Naive thymus-derived CD4-positive, alpha-beta T cell (primary cell): ENCODE measurements around the gene TMEM131L. TPM values are rescaled to one million over a fixed set of nuclear protein-coding genes. Genes with fewer than 3 reads are reported as not detected.

Experiments used
- ATAC-seq: fragments of 150-1000 bp; cut with Tn5 transposase; 2 replicates; pipeline ENCODE4 v1.10.0; 2021; ENCODE audit warnings: mild to moderate bottlenecking, moderate library complexity
- CTCF ChIA-PET: fragments of 350-600 bp; sonication (Branson Sonifier 250); formaldehyde crosslinking; loops from one replicate; lab custom pipeline; 2021; ENCODE audit warnings: antibody characterized with exemption; lab: Charles Lee
- POLR2A ChIA-PET: fragments of 350-600 bp; sonication (Branson Sonifier 250); formaldehyde crosslinking; loops from one replicate; lab custom pipeline; 2021; ENCODE audit warnings: antibody characterized with exemption, inconsistent platforms; lab: Charles Lee
- DNase-seq, 9 donors: peaks; one replicate each; pipeline versions ENCODE4 v3.0.0 to v3.0.0-alpha.2; 2020 to 2022; ENCODE audit warnings: mixed read lengths in 1 of 9
- H3K27ac ChIP-seq: one replicate; pipeline ENCODE4 v1.7.0; 2013; ENCODE audit warnings: mild to moderate bottlenecking, low read depth, low read length, moderate library complexity
- H3K27me3 ChIP-seq, 2 donors: one replicate each; pipeline ENCODE4 v1.7.0; 2013; ENCODE audit warnings: low read length in 2 of 2, mild to moderate bottlenecking in 2 of 2, moderate library complexity in 2 of 2; ENCODE audit not compliant: control insufficient read depth in 2 of 2, insufficient read depth in 2 of 2
- H3K36me3 ChIP-seq, 3 experiments: 1 replicate in 2 of 3; 2 replicates in 1 of 3; pipeline ENCODE4 v1.7.0; 2013; ENCODE audit warnings: low read length in 3 of 3, mild to moderate bottlenecking in 3 of 3, moderate library complexity in 1 of 3; ENCODE audit not compliant: insufficient read depth in 3 of 3, control insufficient read depth in 2 of 3
- H3K4me1 ChIP-seq, 2 donors: one replicate each; pipeline ENCODE4 v1.7.0; 2013; ENCODE audit warnings: low read length in 2 of 2, mild to moderate bottlenecking in 2 of 2, moderate library complexity in 1 of 2; ENCODE audit not compliant: control insufficient read depth in 2 of 2, insufficient read depth in 2 of 2
- H3K4me3 ChIP-seq: 2 replicates; pipeline ENCODE4 v1.7.0; 2013; ENCODE audit warnings: mild to moderate bottlenecking, low read length
- H3K9me3 ChIP-seq, 3 experiments: 1 replicate in 2 of 3; 2 replicates in 1 of 3; pipeline ENCODE4 v1.7.0; 2013; ENCODE audit warnings: low read length in 3 of 3; ENCODE audit not compliant: control insufficient read depth in 2 of 3
- H3K27ac Mint-ChIP-seq, 9 donors: one replicate each; pipeline ENCODE4 v1.8.0; 2020 to 2022; ENCODE audit warnings: mixed read lengths in 9 of 9, mild to moderate bottlenecking in 8 of 9, moderate library complexity in 5 of 9, inconsistent platforms in 2 of 9
- H3K27me3 Mint-ChIP-seq, 5 donors: one replicate each; pipeline ENCODE4 v1.8.0; 2021 to 2022; ENCODE audit warnings: mixed read lengths in 5 of 5, mild to moderate bottlenecking in 1 of 5
- H3K36me3 Mint-ChIP-seq, 5 donors: one replicate each; pipeline ENCODE4 v1.8.0; 2020 to 2022; ENCODE audit warnings: mixed read lengths in 5 of 5, mild to moderate bottlenecking in 3 of 5, inconsistent platforms in 1 of 5
- H3K4me1 Mint-ChIP-seq, 7 donors: one replicate each; pipeline ENCODE4 v1.8.0; 2020 to 2022; ENCODE audit warnings: mixed read lengths in 7 of 7, mild to moderate bottlenecking in 3 of 7, inconsistent platforms in 1 of 7
- H3K4me3 Mint-ChIP-seq, 10 donors: one replicate each; pipeline ENCODE4 v1.8.0; 2020 to 2022; ENCODE audit warnings: mild to moderate bottlenecking in 10 of 10, mixed read lengths in 10 of 10, moderate library complexity in 6 of 10, inconsistent platforms in 2 of 10
- H3K9me3 Mint-ChIP-seq, 11 donors: one replicate each; pipeline ENCODE4 v1.8.0; 2020 to 2022; ENCODE audit warnings: mixed read lengths in 11 of 11, mild to moderate bottlenecking in 4 of 11, inconsistent platforms in 1 of 11, moderate library complexity in 1 of 11
- intact Hi-C, 2 donors: fragments of 100-400 bp; cut with micrococcal nuclease; formaldehyde crosslinking; loops; one replicate each; pipeline ENCODE4 v1.15.1; 2023
- polyA plus RNA-seq, 2 donors: library from polyadenylated mRNA; unstranded; fragments of 300-500 nt; fragmentation: Illumina TruSeq; gene quantifications; one replicate each; pipeline ENCODE4 v1.2.3, GENCODE V29; 2021
- total RNA-seq, 6 experiments: library from RNA in 5 of 6; stranded (reverse) in 5 of 6; gene quantifications; 1 replicate in 5 of 6; 2 replicates in 1 of 6; pipeline ENCODE4 v1.2.3 and lab custom pipeline; 2021 to 2026

TMEM131L gene
- total and polyA plus RNA-seq, 7 experiments from 2014 or later = 45.7 to 111 (median 87.9) TPM

GRCh38 chr4:153439831-153440230, 26.3 kb upstream of the TMEM131L start:
- H3K27me3 Mint-ChIP-seq = peaks cover 0 to 2% (median 0%) of the 10 kb centered on the region in 5 donors
- intact Hi-C loops = loop anchor here (1.0 kb wide), 3 partner anchors 10 to 95 kb away; no protein-coding TSS in a partner anchor
- no peak for DNase-seq
- H3K4me1 Mint-ChIP-seq = peaks cover 20 to 63% (median 53%) of the 10 kb centered on the region in 7 donors
- ChIA-PET POLR2A (no interaction called here), CTCF (interaction anchor here (1.7 kb wide), 1 partner anchor 95 kb away, joined by 5 read pairs; the partner anchor contains the start of gene MND1)
- Histone ChIP-seq H3K27ac (peak overlapping the region; percentile 81), H3K36me3 (no peaks in the 10 kb centered on the region), H3K4me1 (peaks cover 8 to 20% of the 10 kb centered on the region in 2 donors), H3K9me3 (no peaks in the 10 kb centered on the region), H3K27me3 (no peaks in the 10 kb centered on the region), H3K4me3 (no peak overlapping the region)
- no peak for ATAC-seq
- H3K27ac Mint-ChIP-seq = peak overlapping the region in 6 of 9 donors; percentile 16 to 98 (median 74)
- peak overlapping the region; percentile 42 to 98 (median 88) for H3K4me3 Mint-ChIP-seq
- no peaks in the 10 kb centered on the region for H3K9me3 Mint-ChIP-seq
- no peaks in the 10 kb centered on the region for H3K36me3 Mint-ChIP-seq

- ATAC-seq = no peak
- peaks cover 20 to 62% (median 52%) of the 10 kb centered on the region in 7 donors for H3K4me1 Mint-ChIP-seq
- Histone ChIP-seq H3K4me1 (peaks cover 8 to 20% of the 10 kb centered on the region in 2 donors), H3K4me3 (no peak overlapping the region), H3K27ac (no peak overlapping the region), H3K27me3 (no peaks in the 10 kb centered on the region), H3K9me3 (no peaks in the 10 kb centered on the region), H3K36me3 (no peaks in the 10 kb centered on the region)
- H3K27me3 Mint-ChIP-seq = peaks cover 0 to 2% (median 0%) of the 10 kb centered on the region in 5 donors
- H3K36me3 Mint-ChIP-seq = no peaks in the 10 kb centered on the region
- peak overlapping the region in 4 of 9 donors; percentile 12 to 86 (median 55) for H3K27ac Mint-ChIP-seq
- peak overlapping the region in 5 of 10 donors; percentile 12 to 76 (median 58) for H3K4me3 Mint-ChIP-seq
- no peaks in the 10 kb centered on the region for H3K9me3 Mint-ChIP-seq
- POLR2A ChIA-PET = interaction anchor here (0.6 kb wide), 1 partner anchor 159 kb away, joined by 3 read pairs; no protein-coding TSS in a partner anchor
- intact Hi-C loops = no loop called here
- CTCF ChIA-PET = no interaction called here
- no peak for DNase-seq
Observed at GRCh38 chr4:153440475-153440874, 25.7 kb upstream of the TMEM131L start.

DNA sequence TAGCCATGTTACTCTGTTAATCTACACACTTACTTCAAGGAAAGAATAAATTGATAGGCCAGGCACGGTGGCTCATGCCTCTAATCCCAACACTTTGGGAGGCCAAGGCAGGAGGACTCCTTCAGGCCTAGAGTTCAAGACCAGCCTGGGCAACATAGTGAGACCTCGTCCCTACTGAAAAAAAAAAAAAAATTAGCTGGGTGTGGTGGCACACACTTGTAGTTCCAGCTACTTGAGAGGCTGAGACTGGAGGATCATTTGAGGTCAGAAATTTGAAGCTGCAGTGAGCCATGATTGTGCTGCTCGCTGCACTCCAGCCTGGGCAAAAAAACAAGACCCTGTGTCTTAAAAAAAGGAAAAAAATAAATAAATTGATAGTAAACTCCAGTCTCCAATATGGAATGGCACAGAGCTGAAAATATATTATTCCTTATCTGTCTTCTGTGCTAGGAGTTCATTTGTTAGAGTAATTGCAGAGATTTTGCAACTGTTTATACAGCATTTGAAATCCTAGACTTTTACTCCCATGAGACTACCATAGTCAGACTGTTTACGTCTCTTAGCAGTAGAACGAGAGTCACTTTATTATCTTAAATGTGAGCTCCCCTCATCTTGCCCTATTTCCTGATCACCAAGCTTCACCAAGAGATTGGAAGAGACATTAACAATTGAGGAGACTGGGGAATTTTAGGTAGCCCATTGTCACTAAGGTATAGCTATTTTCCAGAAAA, 18.8 kb upstream of the TMEM131L start:
- H3K27me3 Mint-ChIP-seq = no peaks in the 10 kb centered on the region
- no peaks in the 10 kb centered on the region for H3K9me3 Mint-ChIP-seq
- H3K27ac Mint-ChIP-seq = peak overlapping the region in 2 of 9 donors; percentile 79 to 92
- ChIA-PET CTCF (interaction anchor here (1.3 to 2.1 kb wide), 3 partner anchors 14 to 127 kb away, joined by 3 to 11 read pairs (median 5); partner anchors contain the start of gene TMEM131L), POLR2A (interaction anchor here (0.5 to 1.6 kb wide), 4 partner anchors 17 to 85 kb away, joined by 3 to 11 read pairs (median 4); partner anchors contain the start of gene TMEM131L)
- ATAC-seq (no peak), DNase-seq (no peak)
- Histone ChIP-seq H3K9me3 (no peaks in the 10 kb centered on the region), H3K27me3 (no peaks in the 10 kb centered on the region), H3K36me3 (no peaks in the 10 kb centered on the region), H3K4me1 (peaks cover 8 to 16% of the 10 kb centered on the region in 2 donors), H3K4me3 (no peak overlapping the region), H3K27ac (no peak overlapping the region)
- peaks cover 0 to 1% (median 0%) of the 10 kb centered on the region in 5 donors for H3K36me3 Mint-ChIP-seq
- peaks cover 21 to 45% (median 35%) of the 10 kb centered on the region in 7 donors for H3K4me1 Mint-ChIP-seq
- intact Hi-C loops = no loop called here
- H3K4me3 Mint-ChIP-seq = no peak overlapping the region

GRCh38 chr4:153448003-153448731, 18.0 kb upstream of the TMEM131L start:
- Histone ChIP-seq H3K27me3 (no peaks in the 10 kb centered on the region), H3K4me1 (peaks cover 8 to 16% of the 10 kb centered on the region in 2 donors), H3K9me3 (no peaks in the 10 kb centered on the region), H3K27ac (no peak overlapping the region), H3K4me3 (no peak overlapping the region), H3K36me3 (no peaks in the 10 kb centered on the region)
- ATAC-seq (no peak), DNase-seq (no peak)
- CTCF ChIA-PET = interaction anchor here (1.2 to 2.1 kb wide), 3 partner anchors 15 to 126 kb away, joined by 5 to 11 read pairs (median 5); partner anchors contain the start of gene TMEM131L
- POLR2A ChIA-PET = interaction anchor here (0.5 to 1.6 kb wide), 6 partner anchors 16 to 84 kb away, joined by 3 to 11 read pairs (median 3); partner anchors contain the start of gene TMEM131L
- Mint-ChIP-seq H3K27me3 (no peaks in the 10 kb centered on the region), H3K36me3 (peaks cover 0 to 1% (median 0%) of the 10 kb centered on the region in 5 donors), H3K4me1 (peaks cover 21 to 44% (median 36%) of the 10 kb centered on the region in 7 donors), H3K27ac (peak overlapping the region in 2 of 9 donors; percentile 64 to 92), H3K4me3 (no peak overlapping the region), H3K9me3 (no peaks in the 10 kb centered on the region)
- intact Hi-C loops = no loop called here

GRCh38 chr4:153449338-153449737, 16.8 kb upstream of the TMEM131L start:
- Mint-ChIP-seq H3K4me3 (peak overlapping the region in 1 of 10 donors; percentile 5), H3K27me3 (no peaks in the 10 kb centered on the region), H3K27ac (peak overlapping the region in 8 of 9 donors; percentile 28 to 92 (median 83)), H3K36me3 (peaks cover 0 to 1% (median 0%) of the 10 kb centered on the region in 5 donors), H3K9me3 (no peaks in the 10 kb centered on the region), H3K4me1 (peaks cover 21 to 47% (median 40%) of the 10 kb centered on the region in 7 donors)
- ATAC-seq = no peak
- no peak for DNase-seq
- Histone ChIP-seq H3K27ac (peak overlapping the region; percentile 66), H3K4me3 (no peak overlapping the region), H3K9me3 (no peaks in the 10 kb centered on the region), H3K36me3 (no peaks in the 10 kb centered on the region), H3K27me3 (no peaks in the 10 kb centered on the region), H3K4me1 (peaks cover 8 to 16% of the 10 kb centered on the region in 2 donors)
- ChIA-PET POLR2A (interaction anchor here (0.6 to 1.2 kb wide), 3 partner anchors 11 to 16 kb away, joined by 3 to 5 read pairs (median 4); partner anchors contain the start of gene TMEM131L), CTCF (interaction anchor here (2.1 kb wide), 1 partner anchor 16 kb away, joined by 11 read pairs; no protein-coding TSS in a partner anchor)
- intact Hi-C loops = no loop called here

DNA sequence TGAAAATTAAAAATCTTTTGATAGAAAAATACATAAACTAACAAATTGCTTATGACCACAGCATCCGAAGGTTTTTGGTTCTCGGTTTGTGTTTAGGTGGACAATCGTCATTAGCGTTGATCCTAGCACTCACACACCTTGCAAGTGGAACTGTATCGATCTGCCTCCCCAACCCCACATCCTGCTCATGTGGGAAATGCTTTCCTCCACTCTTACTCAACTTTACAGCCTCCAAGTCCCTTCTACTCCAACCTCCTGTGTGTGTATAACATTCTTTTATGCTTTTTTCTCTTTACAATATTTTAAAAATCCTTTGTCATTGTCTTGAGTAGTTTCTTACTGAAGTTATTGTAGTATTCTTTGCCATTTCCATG, 15.6 kb upstream of the TMEM131L start:
- Histone ChIP-seq H3K27ac (peak overlapping the region; percentile 66), H3K4me1 (peaks cover 8 to 16% of the 10 kb centered on the region in 2 donors), H3K36me3 (no peaks in the 10 kb centered on the region), H3K27me3 (no peaks in the 10 kb centered on the region), H3K4me3 (peak overlapping the region; percentile 33), H3K9me3 (no peaks in the 10 kb centered on the region)
- H3K4me3 Mint-ChIP-seq = peak overlapping the region; percentile 53 to 83 (median 66)
- H3K36me3 Mint-ChIP-seq = peaks cover 0 to 1% (median 0%) of the 10 kb centered on the region in 5 donors
- CTCF ChIA-PET = interaction anchor here (0.7 to 0.8 kb wide), 3 partner anchors 20 to 124 kb away, joined by 3 to 4 read pairs (median 3); no protein-coding TSS in a partner anchor
- POLR2A ChIA-PET = interaction anchor here (0.6 to 0.8 kb wide), 2 partner anchors 23 to 25 kb away, joined by 3 read pairs; no protein-coding TSS in a partner anchor
- no peaks in the 10 kb centered on the region for H3K27me3 Mint-ChIP-seq
- peak overlapping the region; percentile 70 to 92 (median 89) for H3K27ac Mint-ChIP-seq
- peak in 2 of 9 donors; percentile 24 for DNase-seq
- H3K9me3 Mint-ChIP-seq = no peaks in the 10 kb centered on the region
- intact Hi-C loops = loop anchor here (1.0 to 2.0 kb wide), 4 partner anchors 11 to 18 kb away; no protein-coding TSS in a partner anchor
- H3K4me1 Mint-ChIP-seq = peaks cover 21 to 47% (median 40%) of the 10 kb centered on the region in 7 donors
- ATAC-seq = peak; percentile 59
